ENCODE results near the gene ARHGAP25. TPM values are rescaled to one million over a fixed set of nuclear protein-coding genes. Genes with fewer than 3 reads are reported as not detected.

The ARHGAP25 gene
- total RNA-seq, 2 experiments from 2014 or later = 18.6 to 43.8 TPM

DNA sequence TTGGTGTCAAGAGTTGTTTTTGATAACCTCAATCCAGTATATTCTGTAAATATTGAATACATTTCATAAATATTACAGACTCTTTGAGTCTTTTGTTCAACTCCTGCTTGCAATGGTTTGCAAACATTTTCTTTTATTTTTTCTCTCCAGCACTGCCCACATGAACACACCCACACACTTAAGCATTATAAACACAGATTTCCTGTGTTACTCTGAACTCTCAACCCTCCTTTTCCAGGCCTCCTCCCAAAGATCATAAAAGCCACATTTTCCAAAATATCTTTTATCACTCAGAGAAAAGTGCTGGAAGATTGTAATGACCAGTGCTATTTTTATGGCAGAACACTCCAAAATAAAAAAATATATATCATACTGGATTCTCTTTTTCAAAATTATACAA, 20.5 kb downstream of the ARHGAP25 start:
- Histone ChIP-seq H3K9me3 (ENCODE audit: low read length) (peaks cover 24% of the 10 kb centered on the region; the same call in 1 of the 2 replicates), H3K4me2 (ENCODE audit: low read length) (no peak overlapping the region), H4K20me1 (ENCODE audit: insufficient read depth, low read length) (no peaks in the 10 kb centered on the region), H3K4me1 (ENCODE audit: insufficient read depth, low read length, poor library complexity, severe bottlenecking) (peaks cover 18% of the 10 kb centered on the region), H3K79me2 (ENCODE audit: insufficient read depth, low read depth, low read length) (peaks cover 19% of the 10 kb centered on the region; the same call in 1 of the 2 replicates), H3K9me2 (ENCODE audit: insufficient read depth, low read length) (no peaks in the 10 kb centered on the region), H3K4me3 (ENCODE audit: low read depth, low read length, poor library complexity, severe bottlenecking) (no peak overlapping the region), H2AFZ (ENCODE audit: low read length) (no peak overlapping the region), H3K36me3 (ENCODE audit: insufficient read depth, low read length) (peaks cover 51% of the 10 kb centered on the region), H3K27ac (ENCODE audit: low read depth, low read length, poor library complexity, severe bottlenecking) (no peak overlapping the region)
- CTCF ChIA-PET (ENCODE audit: unreplicated experiment) = no interaction called here
- BruUV-seq (replicated peaks) = no TSS peak
- TF ChIP-seq CTCF (conservative IDR thresholded peaks at IDR 0.05; ENCODE audit: low read length) (no peak), EZH2phosphoT487 (IDR thresholded peaks at IDR 0.05; ENCODE audit: borderline replicate concordance, low read depth, low read length) (no peak)
- intact Hi-C loops (cut with micrococcal nuclease; ENCODE audit: unreplicated experiment) = no loop called here
- DNase-seq (ENCODE audit: low spot score) = no peak
- POLR2A ChIA-PET = interaction anchor here (0.8 to 1.9 kb wide), 5 partner anchors 16 to 153 kb away, joined by 3 to 7 read pairs (median 4); no protein-coding TSS in a partner anchor

DNA sequence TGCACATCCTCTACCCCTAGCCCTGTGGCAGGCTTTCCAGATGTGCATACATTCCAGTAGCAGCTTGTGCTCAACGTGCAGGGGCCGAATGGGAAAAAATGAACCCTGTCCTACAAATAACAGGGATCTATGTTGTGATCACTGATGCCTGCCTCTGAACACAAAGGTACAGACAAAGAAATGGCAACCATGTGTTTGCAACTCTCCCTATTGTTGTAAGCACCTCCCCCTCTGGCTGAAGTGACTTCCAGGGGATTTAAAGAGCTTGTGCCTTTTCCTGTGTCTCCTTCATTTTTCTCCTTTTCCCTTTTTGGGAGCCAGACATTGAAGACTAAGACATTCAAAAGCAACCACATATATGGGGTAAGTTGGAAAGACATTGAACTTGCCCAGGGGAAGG, 21.6 kb downstream of the ARHGAP25 start:
- ChIA-PET POLR2A (interaction anchor here (0.8 to 1.9 kb wide), 4 partner anchors 18 to 152 kb away, joined by 3 to 7 read pairs (median 4); no protein-coding TSS in a partner anchor), CTCF (ENCODE audit: unreplicated experiment) (no interaction called here)
- Histone ChIP-seq H3K79me2 (ENCODE audit: insufficient read depth, low read depth, low read length) (peaks cover 19% of the 10 kb centered on the region; the same call in 1 of the 2 replicates), H4K20me1 (ENCODE audit: insufficient read depth, low read length) (no peaks in the 10 kb centered on the region), H3K4me1 (ENCODE audit: insufficient read depth, low read length, poor library complexity, severe bottlenecking) (peaks cover 19% of the 10 kb centered on the region), H3K9me3 (ENCODE audit: low read length) (peaks cover 24% of the 10 kb centered on the region; the same call in 1 of the 2 replicates), H2AFZ (ENCODE audit: low read length) (no peak overlapping the region), H3K4me3 (ENCODE audit: low read depth, low read length, poor library complexity, severe bottlenecking) (no peak overlapping the region), H3K36me3 (ENCODE audit: insufficient read depth, low read length) (peaks cover 51% of the 10 kb centered on the region), H3K9me2 (ENCODE audit: insufficient read depth, low read length) (no peaks in the 10 kb centered on the region), H3K27ac (ENCODE audit: low read depth, low read length, poor library complexity, severe bottlenecking) (no peak overlapping the region), H3K4me2 (ENCODE audit: low read length) (no peak overlapping the region)
- intact Hi-C loops (cut with micrococcal nuclease; ENCODE audit: unreplicated experiment) = no loop called here
- no peak for DNase-seq (ENCODE audit: low spot score)
- no TSS peak for BruUV-seq (replicated peaks)
- no peak for TF ChIP-seq EZH2phosphoT487 (IDR thresholded peaks at IDR 0.05; ENCODE audit: borderline replicate concordance, low read depth, low read length)
- no peak for TF ChIP-seq CTCF (conservative IDR thresholded peaks at IDR 0.05; ENCODE audit: low read length)

- Histone ChIP-seq H3K4me2 (ENCODE audit: low read length) (no peak overlapping the region), H3K4me3 (ENCODE audit: low read depth, low read length, poor library complexity, severe bottlenecking) (no peak overlapping the region), H4K20me1 (ENCODE audit: insufficient read depth, low read length) (no peaks in the 10 kb centered on the region), H2AFZ (ENCODE audit: low read length) (no peak overlapping the region), H3K4me1 (ENCODE audit: insufficient read depth, low read length, poor library complexity, severe bottlenecking) (peaks cover 19% of the 10 kb centered on the region), H3K79me2 (ENCODE audit: insufficient read depth, low read depth, low read length) (peaks cover 21% of the 10 kb centered on the region; the same call in 1 of the 2 replicates), H3K9me3 (ENCODE audit: low read length) (peaks cover 24% of the 10 kb centered on the region; the same call in 1 of the 2 replicates), H3K9me2 (ENCODE audit: insufficient read depth, low read length) (no peaks in the 10 kb centered on the region), H3K36me3 (ENCODE audit: insufficient read depth, low read length) (peaks cover 51% of the 10 kb centered on the region), H3K27ac (ENCODE audit: low read depth, low read length, poor library complexity, severe bottlenecking) (no peak overlapping the region)
- intact Hi-C loops (cut with micrococcal nuclease; ENCODE audit: unreplicated experiment) = no loop called here
- no peak for TF ChIP-seq CTCF (conservative IDR thresholded peaks at IDR 0.05; ENCODE audit: low read length)
- TF ChIP-seq EZH2phosphoT487 (IDR thresholded peaks at IDR 0.05; ENCODE audit: borderline replicate concordance, low read depth, low read length) = no peak
- no peak for DNase-seq (ENCODE audit: low spot score)
- no TSS peak for BruUV-seq (replicated peaks)
- ChIA-PET CTCF (ENCODE audit: unreplicated experiment) (no interaction called here), POLR2A (interaction anchor here (0.7 to 2.2 kb wide), 6 partner anchors 9 to 111 kb away, joined by 3 to 12 read pairs (median 6); no protein-coding TSS in a partner anchor)
Observed at GRCh38 chr2:68757081-68757480, 22.5 kb downstream of the ARHGAP25 start.
